ENCODE measurements around the gene RBM43. TPM values are rescaled to one million over a fixed set of nuclear protein-coding genes. Genes with fewer than 3 reads are reported as not detected.

Gene RBM43
- total RNA-seq, 1 donor from 2014 or later, result 5.4 TPM

DNA sequence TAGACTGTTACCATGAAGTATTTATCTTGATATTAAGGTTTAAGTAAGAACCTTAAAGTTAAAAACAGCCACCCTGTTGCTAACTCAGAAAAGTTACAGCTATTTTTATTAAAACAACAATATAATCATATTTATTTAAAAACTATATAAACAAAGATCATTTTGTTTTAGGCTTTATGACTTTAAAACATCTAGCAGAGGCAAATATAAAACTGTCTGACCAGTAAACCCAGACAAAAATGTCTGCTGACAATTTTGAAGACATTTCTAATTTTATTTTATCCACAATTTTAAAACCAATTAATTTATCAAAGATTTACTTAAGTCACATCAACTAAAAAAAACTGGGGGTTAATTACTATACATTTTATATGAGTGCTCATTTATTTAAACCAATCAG is 14.2 kb downstream of the RBM43 start:
- Mint-ChIP-seq H3K9me3 (ENCODE audit: low read depth) (peaks cover 11% of the 10 kb centered on the region), H3K4me3 (ENCODE audit: unreplicated experiment) (no peak overlapping the region), H3K27me3 (ENCODE audit: low read depth) (no peaks in the 10 kb centered on the region), H3K4me1 (ENCODE audit: low read depth) (peaks cover 30% of the 10 kb centered on the region), H3K36me3 (ENCODE audit: low read depth) (peaks cover 12% of the 10 kb centered on the region), H3K27ac (ENCODE audit: unreplicated experiment) (no peak overlapping the region)
- TF ChIP-seq, protein P1, sequence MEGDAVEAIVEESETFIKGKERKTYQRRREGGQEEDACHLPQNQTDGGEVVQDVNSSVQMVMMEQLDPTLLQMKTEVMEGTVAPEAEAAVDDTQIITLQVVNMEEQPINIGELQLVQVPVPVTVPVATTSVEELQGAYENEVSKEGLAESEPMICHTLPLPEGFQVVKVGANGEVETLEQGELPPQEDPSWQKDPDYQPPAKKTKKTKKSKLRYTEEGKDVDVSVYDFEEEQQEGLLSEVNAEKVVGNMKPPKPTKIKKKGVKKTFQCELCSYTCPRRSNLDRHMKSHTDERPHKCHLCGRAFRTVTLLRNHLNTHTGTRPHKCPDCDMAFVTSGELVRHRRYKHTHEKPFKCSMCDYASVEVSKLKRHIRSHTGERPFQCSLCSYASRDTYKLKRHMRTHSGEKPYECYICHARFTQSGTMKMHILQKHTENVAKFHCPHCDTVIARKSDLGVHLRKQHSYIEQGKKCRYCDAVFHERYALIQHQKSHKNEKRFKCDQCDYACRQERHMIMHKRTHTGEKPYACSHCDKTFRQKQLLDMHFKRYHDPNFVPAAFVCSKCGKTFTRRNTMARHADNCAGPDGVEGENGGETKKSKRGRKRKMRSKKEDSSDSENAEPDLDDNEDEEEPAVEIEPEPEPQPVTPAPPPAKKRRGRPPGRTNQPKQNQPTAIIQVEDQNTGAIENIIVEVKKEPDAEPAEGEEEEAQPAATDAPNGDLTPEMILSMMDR (IDR thresholded peaks at IDR 0.05), result no peak
- DNase-seq (ENCODE audit: low spot score), result no peak

DNA sequence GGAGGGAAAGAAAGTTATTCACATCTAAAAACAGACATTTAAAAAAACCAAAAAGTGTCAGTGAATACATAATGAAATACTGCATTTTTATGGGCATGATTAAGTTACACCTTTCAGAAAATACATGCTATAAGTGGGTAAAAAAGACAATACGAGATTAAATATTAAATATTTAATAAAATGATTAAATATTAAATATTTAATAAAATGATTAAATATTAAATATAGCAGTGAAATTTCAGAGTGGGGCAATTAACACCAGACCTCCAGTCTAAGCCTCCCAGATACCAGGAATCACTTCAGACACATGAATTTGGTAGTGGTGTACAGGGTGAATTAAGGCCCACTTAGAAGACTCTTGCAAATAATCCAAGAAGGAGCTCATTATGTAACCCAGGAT is 15.5 kb downstream of the RBM43 start:
- peaks cover 12% of the 10 kb centered on the region for H3K36me3 Mint-ChIP-seq (ENCODE audit: low read depth)
- no peak for DNase-seq (ENCODE audit: low spot score)
- TF ChIP-seq, protein P1 (IDR thresholded peaks at IDR 0.05), result no peak
- H3K4me1 Mint-ChIP-seq (ENCODE audit: low read depth), result peaks cover 17% of the 10 kb centered on the region
- H3K27ac Mint-ChIP-seq (ENCODE audit: unreplicated experiment), result no peak overlapping the region
- peaks cover 11% of the 10 kb centered on the region for H3K9me3 Mint-ChIP-seq (ENCODE audit: low read depth)
- no peak overlapping the region for H3K4me3 Mint-ChIP-seq (ENCODE audit: unreplicated experiment)
- no peaks in the 10 kb centered on the region for H3K27me3 Mint-ChIP-seq (ENCODE audit: low read depth)

DNA sequence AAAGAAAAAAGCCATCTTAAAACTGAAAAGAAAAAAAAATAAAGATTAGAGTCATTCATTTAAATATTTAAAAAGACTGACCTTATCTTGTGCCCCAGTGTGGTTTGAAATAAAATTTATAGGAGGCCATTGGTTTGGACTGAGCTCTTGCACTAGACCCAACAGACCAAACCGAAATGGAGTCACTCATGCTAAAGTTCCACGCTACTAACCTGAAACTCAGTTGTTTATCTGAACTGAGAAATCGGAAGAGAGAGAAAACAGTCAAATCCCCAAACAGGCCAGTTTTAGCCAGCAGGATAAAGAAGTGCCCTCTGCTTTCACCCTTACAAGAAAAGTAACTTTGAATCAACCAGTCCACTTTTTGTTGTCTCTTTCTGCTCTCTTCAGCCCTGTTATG is 18.2 kb downstream of the RBM43 start:
- Mint-ChIP-seq H3K4me1 (ENCODE audit: low read depth) (peaks cover 9% of the 10 kb centered on the region), H3K4me3 (ENCODE audit: unreplicated experiment) (no peak overlapping the region), H3K36me3 (ENCODE audit: low read depth) (peaks cover 4% of the 10 kb centered on the region), H3K27me3 (ENCODE audit: low read depth) (no peaks in the 10 kb centered on the region), H3K27ac (ENCODE audit: unreplicated experiment) (no peak overlapping the region), H3K9me3 (ENCODE audit: low read depth) (peaks cover 4% of the 10 kb centered on the region)
- TF ChIP-seq, protein P1 (IDR thresholded peaks at IDR 0.05), result no peak
- no peak for DNase-seq (ENCODE audit: low spot score)

DNA sequence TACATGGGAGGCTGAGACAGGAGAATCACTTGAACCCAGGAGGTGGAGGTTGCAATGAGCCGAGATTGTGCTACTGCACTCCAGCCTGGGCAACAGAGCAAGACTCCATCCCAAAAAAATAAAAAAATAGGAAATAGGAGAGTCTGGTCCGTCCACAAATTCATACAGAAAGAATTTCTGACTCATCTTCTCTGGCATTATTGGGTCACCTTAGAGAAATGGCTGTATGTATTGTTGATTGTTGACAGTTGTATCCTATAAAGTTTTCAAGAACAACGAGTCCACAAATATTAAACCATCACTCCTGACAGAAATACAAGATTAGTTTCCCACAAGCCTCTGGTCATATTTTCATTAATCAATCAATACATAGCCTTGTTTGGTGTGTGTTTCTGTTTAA is 20.4 kb downstream of the RBM43 start:
- TF ChIP-seq, protein P1 (IDR thresholded peaks at IDR 0.05), result no peak
- H3K27ac Mint-ChIP-seq (ENCODE audit: unreplicated experiment), result no peak overlapping the region
- peaks cover 9% of the 10 kb centered on the region for H3K4me1 Mint-ChIP-seq (ENCODE audit: low read depth)

DNA sequence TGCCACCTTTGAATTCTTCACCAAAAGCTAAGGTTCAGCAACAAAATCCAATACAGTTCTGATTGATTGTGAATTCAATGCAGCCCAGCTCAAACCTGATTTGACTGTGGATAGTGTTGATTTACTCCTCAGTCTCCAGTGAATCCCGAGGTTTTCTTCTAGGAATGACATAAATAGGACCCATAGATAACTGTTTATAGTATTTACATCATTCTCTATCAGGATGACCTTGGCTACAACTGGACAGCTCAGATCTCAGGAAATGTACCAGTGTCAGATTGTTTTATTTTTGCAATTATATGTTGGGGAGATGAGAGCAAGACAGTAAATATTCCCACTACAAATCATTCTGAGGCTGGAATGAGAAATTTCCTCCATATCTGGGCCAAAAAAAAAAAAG is 21.2 kb downstream of the RBM43 start:
- no peak overlapping the region for H3K27ac Mint-ChIP-seq (ENCODE audit: unreplicated experiment)
- no peaks in the 10 kb centered on the region for H3K36me3 Mint-ChIP-seq (ENCODE audit: low read depth)
- H3K4me3 Mint-ChIP-seq (ENCODE audit: unreplicated experiment), result no peak overlapping the region
- DNase-seq (ENCODE audit: low spot score), result no peak
- peaks cover 9% of the 10 kb centered on the region for H3K4me1 Mint-ChIP-seq (ENCODE audit: low read depth)
- no peaks in the 10 kb centered on the region for H3K9me3 Mint-ChIP-seq (ENCODE audit: low read depth)
- TF ChIP-seq, protein P1 (IDR thresholded peaks at IDR 0.05), result no peak
- no peaks in the 10 kb centered on the region for H3K27me3 Mint-ChIP-seq (ENCODE audit: low read depth)

More for the DNA sequence above, 20.4 kb downstream of the RBM43 start:
- DNase-seq (ENCODE audit: low spot score), result no peak
- Mint-ChIP-seq H3K27me3 (ENCODE audit: low read depth) (no peaks in the 10 kb centered on the region), H3K9me3 (ENCODE audit: low read depth) (no peaks in the 10 kb centered on the region), H3K36me3 (ENCODE audit: low read depth) (no peaks in the 10 kb centered on the region), H3K4me3 (ENCODE audit: unreplicated experiment) (no peak overlapping the region)
